Measurements from ENCODE around the gene GALNT3. TPM values are rescaled to one million over a fixed set of nuclear protein-coding genes. Genes with fewer than 3 reads are reported as not detected.

The GALNT3 gene
- total RNA-seq, 1 experiment from 2014 or later: 18.5 TPM

DNA sequence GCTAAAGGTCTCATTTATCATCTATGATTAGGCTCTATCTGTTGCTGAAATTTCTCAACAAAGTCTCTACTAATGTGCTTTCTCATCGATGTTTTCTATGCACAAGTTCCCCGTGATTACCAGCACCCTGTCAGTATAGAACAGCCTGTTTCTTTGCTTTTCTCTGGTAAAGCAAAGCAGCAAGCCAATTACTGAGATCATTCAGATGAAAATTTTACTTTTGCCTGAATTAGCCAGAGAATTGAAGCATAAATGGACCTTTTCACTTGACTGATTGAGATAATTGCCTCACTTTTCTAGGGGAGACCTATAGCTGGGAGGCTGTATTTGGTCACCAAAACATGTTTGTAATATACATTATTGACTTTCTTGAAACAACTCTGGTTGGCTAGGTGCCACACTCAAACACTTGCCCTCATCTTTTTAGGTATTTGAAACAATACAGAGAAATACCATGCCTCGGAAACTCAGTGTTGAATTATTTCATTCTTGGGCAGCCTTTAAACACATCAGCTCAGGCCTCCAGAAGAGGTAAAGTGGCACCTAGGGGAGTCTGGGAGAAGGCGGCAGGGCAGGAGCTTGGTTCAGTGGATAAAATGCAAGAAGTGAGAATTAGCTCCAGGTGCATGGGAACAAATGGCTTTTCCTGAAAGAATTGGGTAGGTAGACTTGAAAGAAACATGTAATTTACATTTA, 96.2 kb downstream of the GALNT3 start:
- Mint-ChIP-seq H3K27ac (peak overlapping the region; percentile 90 to 96 (median 96)), H3K36me3 (ENCODE audit: insufficient read depth in 1 of 3, low read depth in 3 of 3) (peaks cover 0 to 2% (median 0%) of the 10 kb centered on the region in 3 experiments; a peak in 2 of 7 replicates), H3K4me3 (0 out of 5 replicates have a peak overlapping the region, but pooled peaks of 1 of the 2 experiments have one; percentile 2), H3K27me3 (ENCODE audit: low read depth) (no peaks in the 10 kb centered on the region), H3K9me3 (peaks cover 0 to 3% of the 10 kb centered on the region in 2 experiments; a peak in 1 of 5 replicates), H3K4me1 (peaks cover 47 to 49% of the 10 kb centered on the region in 2 experiments)
- no peaks in the 10 kb centered on the region for H3K79me1 ChIP-seq (ENCODE audit: insufficient read depth, low read depth, low read length, poor library complexity, severe bottlenecking)
- H2BK120ac ChIP-seq (ENCODE audit: low read depth, low read length, poor library complexity, severe bottlenecking): no peak overlapping the region
- no peak overlapping the region for H2BK12ac ChIP-seq (ENCODE audit: insufficient read length, low read depth, low read length)
- H4K20me1 ChIP-seq (ENCODE audit: control insufficient read depth, insufficient read depth, insufficient read length): no peaks in the 10 kb centered on the region
- TF ChIP-seq CTCF (conservative IDR thresholded peaks at IDR 0.05): no peak
- no peak overlapping the region for H2BK5ac ChIP-seq (ENCODE audit: insufficient read length, low read length)
- no peak overlapping the region for H3K18ac ChIP-seq (ENCODE audit: insufficient read length, low read depth, low read length)
- H3K27me3 ChIP-seq (ENCODE audit: insufficient read depth, low read length): no peaks in the 10 kb centered on the region
- no CpG with 5 or more reads among the region's 4 CpGs for WGBS (ENCODE audit: extremely low coverage, insufficient read length, low lambda C conversion rate)
- no peak overlapping the region for H3K14ac ChIP-seq (ENCODE audit: insufficient read depth, low read length)
- no peak overlapping the region for H3K23ac ChIP-seq (ENCODE audit: insufficient read length, low read depth, low read length)
- no peak overlapping the region for H2AFZ ChIP-seq (ENCODE audit: low read length)
- no peaks in the 10 kb centered on the region for H3K23me2 ChIP-seq (ENCODE audit: insufficient read length, low read depth, low read length, poor library complexity, severe bottlenecking)
- no peak overlapping the region for H3T11ph ChIP-seq (ENCODE audit: low read length)
- H3K9ac ChIP-seq (ENCODE audit: extremely low read depth, insufficient read length, low read length): no peak overlapping the region
- H2BK20ac ChIP-seq (ENCODE audit: low read depth, low read length, poor library complexity, severe bottlenecking): no peak overlapping the region
- no peak overlapping the region for H4K5ac ChIP-seq (ENCODE audit: insufficient read length, low read depth, low read length)
- H3K4me1 ChIP-seq (ENCODE audit: insufficient read depth, low read length): peaks cover 13% of the 10 kb centered on the region; the same call in 1 of the 2 replicates
- no peaks in the 10 kb centered on the region for H3K9me3 ChIP-seq (ENCODE audit: control insufficient read depth, low read depth, low read length)
- H2BK15ac ChIP-seq (ENCODE audit: low read depth, low read length): no peak overlapping the region
- DNase-seq: no peak
- H3K56ac ChIP-seq (ENCODE audit: insufficient read length, low read depth, low read length): no peak overlapping the region
- H3K4ac ChIP-seq (ENCODE audit: low read depth, low read length): no peak overlapping the region
- H3K79me2 ChIP-seq (ENCODE audit: insufficient read depth, low read length): no peaks in the 10 kb centered on the region
- no peak overlapping the region for H3K4me2 ChIP-seq (ENCODE audit: insufficient read depth, insufficient read length, low read length)
- H3K27ac ChIP-seq (ENCODE audit: insufficient read length, low read depth, low read length): peak overlapping the region; percentile 59
- no peak overlapping the region for H2AK5ac ChIP-seq (ENCODE audit: insufficient read length, low read length)
- H4K91ac ChIP-seq (ENCODE audit: insufficient read length, low read depth, low read length): no peak overlapping the region
- no peak overlapping the region for H4K8ac ChIP-seq (replicated peaks; ENCODE audit: insufficient read length, low read depth, low read length)

Other genes with a start within 250 kb of the GALNT3 start
- gene TTC21B, start 159.5 kb upstream of the GALNT3 start, total RNA-seq (2021): 16.6 and 18.8 TPM in 2 replicates

Measured in H9 (cell line).